T-helper 2 cell treated with Interferon-gamma antibody and Interleukin-4, amounts not matched to agents 100 ng/mL and 5 ng/mL, for 36 hours (primary cell): ENCODE results near the gene GCNT2. TPM values are rescaled to one million over a fixed set of nuclear protein-coding genes. Genes with fewer than 3 reads are reported as not detected.
"Not testable (repeated sequence)": the region's sequence is repeated elsewhere in the genome, so short reads cannot be mapped to it uniquely, and the experiment has no call there.

Source experiments
- intact Hi-C: fragments of 100-400 bp; cut with micrococcal nuclease; formaldehyde crosslinking; loops from one replicate; pipeline ENCODE4 v1.15.1; 2023
- total RNA-seq: library from RNA; stranded (reverse); gene quantifications from 2 replicates; pipeline ENCODE4 v1.2.3, GENCODE V29; 2022

Gene GCNT2
- total RNA-seq, 1 donor from 2014 or later: 3.6 TPM

DNA sequence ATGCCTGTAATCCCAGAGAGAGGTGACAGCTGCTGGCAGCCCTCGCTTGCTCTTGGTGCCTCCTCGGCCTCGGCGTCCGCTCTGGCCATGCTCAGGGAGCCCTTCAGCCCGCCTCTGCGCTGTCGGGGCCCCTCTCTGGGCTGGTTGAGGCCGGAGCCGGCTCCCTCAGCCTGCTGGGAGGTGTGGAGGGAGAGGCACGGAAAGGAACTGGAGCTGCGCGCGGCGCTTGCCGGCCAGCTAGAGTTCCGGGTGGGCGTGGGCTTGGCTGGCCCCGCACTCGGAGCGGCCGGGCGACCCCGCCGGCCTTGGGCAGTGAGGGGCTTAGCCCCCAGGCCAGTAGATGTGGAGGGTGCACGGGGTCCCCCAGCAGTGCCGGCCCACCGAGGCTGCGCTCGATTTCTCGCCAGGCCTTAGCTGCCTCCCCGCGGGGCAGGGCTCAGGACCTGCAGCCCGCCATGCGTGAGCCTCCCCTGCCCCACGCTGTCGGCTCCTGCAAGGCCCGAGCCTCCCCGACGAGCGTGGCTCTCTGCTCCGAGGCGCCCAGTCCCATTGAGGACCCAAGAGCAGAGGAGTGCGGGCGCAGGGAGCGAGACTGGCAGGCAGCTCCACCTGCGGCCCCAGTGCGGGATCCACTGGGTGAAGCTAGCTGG, 138.7 kb downstream of the GCNT2 start:
- intact Hi-C loops: no loop called here

DNA sequence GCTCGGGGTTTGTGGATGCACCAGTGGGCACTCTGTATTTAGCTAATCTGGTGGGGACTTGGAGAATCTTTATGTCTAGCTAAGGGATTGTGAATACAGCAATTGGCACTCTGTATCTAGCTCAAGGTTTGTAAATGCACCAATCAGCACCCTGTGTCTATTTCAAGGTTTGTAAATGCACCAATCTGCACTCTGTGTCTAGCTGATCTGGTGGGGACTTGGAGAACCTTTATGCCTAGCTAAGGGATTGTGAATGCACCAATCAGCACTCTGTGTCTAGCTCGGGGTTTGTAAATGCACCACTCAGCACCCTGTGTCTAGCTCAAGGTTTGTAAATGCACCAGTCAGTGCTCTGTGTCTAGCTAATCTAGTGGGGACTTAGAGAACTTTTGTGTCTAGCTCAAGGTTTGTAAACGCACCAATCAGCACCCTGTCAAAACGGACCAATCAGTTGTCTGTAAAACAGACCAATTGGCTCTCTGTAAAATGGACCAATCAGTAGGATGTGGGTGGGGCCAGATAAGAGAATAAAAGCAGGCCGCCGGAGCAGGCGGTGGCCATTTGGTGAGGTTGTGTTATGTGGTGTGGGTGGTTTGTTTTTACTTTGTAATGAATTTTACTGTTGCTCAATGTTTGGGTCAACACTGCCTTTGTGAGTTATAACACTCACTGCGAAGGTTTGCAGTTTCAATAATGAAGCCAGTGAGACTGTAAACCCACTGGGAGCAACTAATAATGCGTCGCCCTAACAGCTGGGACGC, 139.5 kb downstream of the GCNT2 start:
- intact Hi-C loops: not testable (repeated sequence)

DNA sequence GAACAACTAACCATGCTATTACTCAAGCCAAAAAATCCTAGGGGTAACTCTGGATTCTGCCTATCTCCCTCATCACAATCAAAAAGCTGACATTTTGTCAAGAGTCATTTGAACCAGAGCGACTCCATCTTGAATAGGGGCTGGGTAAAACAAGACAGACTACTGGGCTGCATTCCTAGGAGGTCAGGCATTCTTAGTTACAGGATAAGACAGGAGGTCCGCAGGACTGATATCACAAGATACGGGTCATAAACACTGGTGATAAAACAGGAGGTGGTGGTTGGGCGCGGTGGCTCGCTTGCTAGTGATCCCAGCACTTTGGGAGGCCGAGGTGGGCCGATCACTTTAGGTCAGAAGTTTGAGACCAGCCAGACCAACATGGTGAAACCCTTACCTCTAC, 141.1 kb downstream of the GCNT2 start:
- intact Hi-C loops: no loop called here

DNA sequence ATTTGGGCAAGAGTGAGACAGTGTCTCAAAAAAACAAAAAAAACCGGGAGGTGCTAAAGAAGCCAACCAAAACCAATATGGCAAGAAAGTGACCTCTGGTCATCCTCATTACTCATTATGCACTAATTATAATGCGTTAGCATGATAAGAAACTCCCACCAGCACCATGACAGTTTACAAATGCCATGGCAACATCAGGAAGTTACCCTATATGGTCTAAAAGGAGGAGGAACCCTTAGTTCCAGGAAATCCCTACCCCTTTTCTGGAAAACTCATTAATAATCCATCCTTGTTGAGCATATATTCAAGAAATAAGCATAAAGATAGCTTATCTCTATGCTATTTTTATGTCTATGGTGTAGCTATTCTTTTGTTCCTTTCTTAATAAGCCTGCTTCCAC, 141.6 kb downstream of the GCNT2 start:
- intact Hi-C loops: no loop called here

DNA sequence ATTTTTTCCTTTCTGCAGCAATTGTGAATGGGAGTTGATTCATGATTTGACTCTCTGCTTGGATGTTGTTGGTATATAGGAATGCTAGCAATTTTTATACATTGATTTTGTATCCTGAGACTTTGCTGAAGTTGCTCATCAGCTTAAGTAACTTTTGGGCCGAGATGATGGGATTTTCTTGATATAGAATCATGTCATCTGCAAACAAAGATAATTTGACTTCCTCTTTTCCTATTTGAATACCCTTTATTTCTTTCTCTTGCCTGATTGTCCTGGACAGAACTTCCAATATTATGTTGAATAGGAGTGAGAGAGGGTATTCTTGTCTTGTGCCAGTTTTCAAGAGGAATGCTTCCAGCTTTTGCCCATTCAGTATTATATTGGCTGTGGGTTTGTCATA, 144.4 kb downstream of the GCNT2 start:
- intact Hi-C loops: not testable (repeated sequence)

DNA sequence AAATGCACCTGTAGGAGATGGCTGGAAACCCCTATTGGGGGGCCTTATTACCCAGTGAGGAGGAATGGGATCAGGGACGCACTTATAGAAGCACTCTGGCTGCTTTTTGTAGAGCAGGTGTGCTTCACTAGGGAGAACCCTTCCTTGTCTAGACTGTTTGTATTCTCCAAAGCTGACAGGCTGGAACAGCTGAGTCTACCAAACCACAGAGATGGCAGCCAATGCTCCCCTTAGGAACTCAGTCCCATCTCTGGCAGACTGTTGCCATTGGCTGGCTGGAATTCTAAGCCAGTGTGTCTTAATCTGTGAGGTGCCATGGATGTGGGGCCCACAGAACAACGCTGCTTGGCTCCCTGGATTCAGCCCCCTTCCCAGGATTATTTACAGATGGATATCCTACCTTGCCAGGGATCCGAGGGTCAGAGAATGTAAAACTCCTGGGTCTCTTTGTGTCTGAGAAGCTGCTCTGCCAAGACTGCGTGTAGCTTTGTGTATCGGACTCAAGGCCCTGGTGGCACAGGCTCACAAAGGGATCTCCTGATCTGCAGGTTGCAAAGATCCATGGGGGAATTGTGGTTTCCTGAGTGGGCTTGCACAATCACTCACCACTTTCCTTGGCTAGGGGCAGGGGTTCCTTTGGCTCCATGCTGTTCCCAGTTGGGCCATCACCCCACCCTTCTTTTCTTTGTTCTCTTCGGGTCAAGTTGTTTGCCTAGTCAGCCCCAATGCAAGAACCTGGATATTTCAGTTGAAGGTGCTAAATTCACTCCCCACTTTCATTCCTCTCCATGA, 147.2 kb downstream of the GCNT2 start:
- intact Hi-C loops: no loop called here

DNA sequence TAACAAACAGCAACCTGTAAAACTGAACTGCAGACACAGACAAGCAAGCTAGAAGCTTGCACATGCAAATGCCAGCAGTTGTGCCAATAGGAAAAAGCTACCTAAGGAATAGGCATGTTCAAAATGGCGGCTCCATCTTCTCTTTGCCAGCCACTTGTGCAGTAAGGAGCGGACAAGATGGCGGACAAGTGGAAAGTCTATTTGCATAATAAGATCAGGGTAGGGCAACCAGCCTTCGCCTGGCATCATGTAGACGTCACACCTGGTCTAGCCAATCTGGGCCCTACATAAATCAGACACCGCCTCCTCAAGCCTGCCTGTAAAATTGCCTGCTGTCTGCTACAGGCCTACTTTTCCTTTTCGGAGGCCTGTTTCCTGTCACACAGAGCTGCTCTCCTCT, 155.3 kb downstream of the GCNT2 start:
- intact Hi-C loops: no loop called here

DNA sequence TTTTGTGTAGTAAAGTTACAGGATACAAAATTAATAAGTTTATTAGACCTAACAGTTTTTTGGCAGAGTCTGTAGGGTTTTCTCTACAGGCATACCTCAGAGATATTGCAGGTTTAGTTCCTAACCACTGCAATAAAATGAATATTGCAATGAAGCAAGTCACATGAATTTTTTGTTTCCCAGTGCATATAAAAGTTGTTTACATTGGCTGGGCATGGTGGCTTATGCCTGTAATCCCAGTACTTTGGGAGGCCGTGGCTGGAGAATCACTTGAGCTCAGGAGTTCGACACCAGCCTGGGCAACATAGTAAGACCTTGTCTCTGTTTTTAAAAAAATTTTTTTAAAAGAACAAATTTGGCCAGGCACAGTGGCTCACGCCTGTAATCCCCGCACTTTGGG, 157.3 kb downstream of the GCNT2 start:
- intact Hi-C loops: no loop called here

Other genes starting within 250 kb of the GCNT2 start
- gene TFAP2A, start 106.3 kb upstream of the GCNT2 start, total RNA-seq: 0.07 TPM in 1 of 2 replicates, not detected in the other
- 0.43 and 0.93 TPM in 2 replicates for gene C6orf52, start 173.3 kb downstream of the GCNT2 start, total RNA-seq
- gene PAK1IP1, start 173.6 kb downstream of the GCNT2 start, total RNA-seq: 16.1 and 17.3 TPM in 2 replicates
- gene TMEM14C, start 201.7 kb downstream of the GCNT2 start, total RNA-seq: 62.9 and 67.8 TPM in 2 replicates
- gene TMEM14B, start 226.5 kb downstream of the GCNT2 start, total RNA-seq: 84.9 and 91.0 TPM in 2 replicates